Measurements from ENCODE around the gene PTPRT.

Gene PTPRT

DNA sequence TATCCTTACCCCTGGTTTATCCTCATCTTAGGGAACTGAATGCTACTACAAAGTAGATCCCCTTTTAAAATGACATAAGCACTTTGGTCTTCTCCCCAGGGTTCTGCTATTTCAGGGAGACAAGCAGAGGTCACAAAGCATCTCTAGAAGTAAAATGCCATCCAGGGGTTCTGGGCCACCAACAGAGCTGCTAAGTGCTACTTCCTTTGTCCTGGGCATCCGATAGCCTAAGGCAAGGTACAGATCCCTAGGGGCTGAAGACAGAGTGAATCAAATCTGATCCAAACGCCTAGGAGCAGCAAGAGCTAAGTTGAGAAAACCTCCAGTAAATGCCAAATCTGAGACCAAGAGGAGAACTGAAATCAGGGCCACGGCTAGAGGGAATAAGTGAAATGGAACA is 161.2 kb downstream of the PTPRT start:
- no peak overlapping the region for H3K27ac ChIP-seq (ENCODE audit: low read depth, low read length, severe bottlenecking)

DNA sequence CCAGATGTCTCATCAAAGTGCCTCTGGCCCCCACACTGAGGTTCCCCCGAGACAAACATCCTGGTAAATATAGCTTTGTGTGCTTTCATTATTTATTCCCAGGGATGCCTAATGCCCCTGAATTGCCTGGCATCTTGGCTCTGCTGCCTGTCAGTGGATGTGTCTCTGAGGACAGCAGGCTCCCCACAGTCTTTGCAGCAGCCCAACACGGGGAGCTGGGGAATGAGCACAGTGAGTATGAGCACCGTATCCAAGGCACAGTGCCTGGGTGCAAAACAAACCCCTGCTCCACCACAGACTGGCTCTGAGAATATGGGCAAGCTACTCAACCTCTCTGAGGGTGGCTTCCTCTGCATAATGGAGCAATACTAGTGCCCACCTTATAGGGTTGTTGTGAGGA is 165.9 kb downstream of the PTPRT start:
- 29% methylated on average over 3 of the region's 3 CpGs; no CpG with 5 or more reads in 1 of the 2 experiments for WGBS, 2 experiments (ENCODE audit: insufficient coverage in 2 of 2)
- no peaks in the 10 kb centered on the region for H3K9me3 ChIP-seq (ENCODE audit: control insufficient read depth, low read length)
- H3K4me1 ChIP-seq (ENCODE audit: control insufficient read depth, insufficient read depth, low read length, poor library complexity, severe bottlenecking): no peaks in the 10 kb centered on the region
- no peak overlapping the region for H3K27ac ChIP-seq (ENCODE audit: low read depth, low read length, severe bottlenecking)
- H3K4me3 ChIP-seq (ENCODE audit: extremely low read depth, insufficient read depth, low read length, poor library complexity, severe bottlenecking): no peak overlapping the region
- H3K36me3 ChIP-seq (ENCODE audit: control insufficient read depth, insufficient read depth, low read length): no peaks in the 10 kb centered on the region

More for the DNA sequence above, 161.2 kb downstream of the PTPRT start:
- no peak overlapping the region for H3K4me3 ChIP-seq (ENCODE audit: extremely low read depth, insufficient read depth, low read length, poor library complexity, severe bottlenecking)
- no peaks in the 10 kb centered on the region for H3K9me3 ChIP-seq (ENCODE audit: control insufficient read depth, low read length)
- no peaks in the 10 kb centered on the region for H3K4me1 ChIP-seq (ENCODE audit: control insufficient read depth, insufficient read depth, low read length, poor library complexity, severe bottlenecking)
- WGBS, 2 experiments (ENCODE audit: insufficient coverage in 2 of 2): 42 to 46% methylated on average over 3 of the region's 3 CpGs
- H3K36me3 ChIP-seq (ENCODE audit: control insufficient read depth, insufficient read depth, low read length): no peaks in the 10 kb centered on the region

DNA sequence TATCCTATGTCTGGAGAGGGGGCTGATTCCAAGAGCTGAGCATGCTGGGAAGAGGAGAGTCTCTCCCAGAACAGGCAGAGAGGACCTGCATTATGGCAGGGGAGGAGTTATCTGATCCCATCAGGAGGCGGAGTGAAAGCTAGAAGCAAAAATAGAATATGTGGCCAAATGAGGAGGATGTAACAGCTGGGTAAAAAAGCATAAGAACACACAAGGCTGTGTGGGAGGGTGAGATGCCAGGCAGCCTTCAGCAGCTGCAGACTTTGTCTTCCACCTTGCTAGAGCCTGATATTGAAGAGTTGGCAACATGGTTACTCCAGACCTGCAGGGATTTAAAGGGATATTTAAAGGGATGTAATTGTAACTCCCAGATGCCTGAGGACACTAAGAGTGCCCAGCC is 167.1 kb downstream of the PTPRT start:
- no peaks in the 10 kb centered on the region for H3K9me3 ChIP-seq (ENCODE audit: control insufficient read depth, low read length)
- H3K27ac ChIP-seq (ENCODE audit: low read depth, low read length, severe bottlenecking): no peak overlapping the region
- H3K4me3 ChIP-seq (ENCODE audit: extremely low read depth, insufficient read depth, low read length, poor library complexity, severe bottlenecking): no peak overlapping the region
- no peaks in the 10 kb centered on the region for H3K36me3 ChIP-seq (ENCODE audit: control insufficient read depth, insufficient read depth, low read length)
- WGBS, 2 experiments (ENCODE audit: insufficient coverage in 2 of 2): 86 to 92% methylated on average over 1 of the region's 1 CpG
- no peaks in the 10 kb centered on the region for H3K4me1 ChIP-seq (ENCODE audit: control insufficient read depth, insufficient read depth, low read length, poor library complexity, severe bottlenecking)

DNA sequence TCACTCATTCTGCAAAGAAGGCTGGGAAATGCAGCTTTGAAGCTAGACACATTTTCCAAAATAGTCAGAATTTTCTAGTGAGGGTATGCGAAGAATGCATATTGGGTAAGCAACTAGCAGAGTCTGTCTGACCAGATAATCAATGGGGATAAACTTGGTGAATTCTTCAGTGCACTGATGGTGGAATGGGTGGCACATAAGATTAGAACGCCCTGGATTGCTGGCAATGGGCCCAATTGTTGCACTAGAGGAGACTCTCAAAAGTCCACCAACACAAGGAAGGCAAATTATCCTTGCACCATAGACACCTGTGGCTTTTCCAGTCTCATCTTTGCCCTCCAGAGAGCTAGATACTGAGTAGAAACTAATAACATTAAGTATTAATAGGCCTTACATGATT is 167.6 kb downstream of the PTPRT start:
- no peak overlapping the region for H3K4me3 ChIP-seq (ENCODE audit: extremely low read depth, insufficient read depth, low read length, poor library complexity, severe bottlenecking)
- 89 to 95% methylated on average over 1 to 2 of the region's 2 CpGs for WGBS, 2 experiments (ENCODE audit: insufficient coverage in 2 of 2)
- no peaks in the 10 kb centered on the region for H3K4me1 ChIP-seq (ENCODE audit: control insufficient read depth, insufficient read depth, low read length, poor library complexity, severe bottlenecking)
- no peaks in the 10 kb centered on the region for H3K36me3 ChIP-seq (ENCODE audit: control insufficient read depth, insufficient read depth, low read length)
- no peaks in the 10 kb centered on the region for H3K9me3 ChIP-seq (ENCODE audit: control insufficient read depth, low read length)
- H3K27ac ChIP-seq (ENCODE audit: low read depth, low read length, severe bottlenecking): no peak overlapping the region

DNA sequence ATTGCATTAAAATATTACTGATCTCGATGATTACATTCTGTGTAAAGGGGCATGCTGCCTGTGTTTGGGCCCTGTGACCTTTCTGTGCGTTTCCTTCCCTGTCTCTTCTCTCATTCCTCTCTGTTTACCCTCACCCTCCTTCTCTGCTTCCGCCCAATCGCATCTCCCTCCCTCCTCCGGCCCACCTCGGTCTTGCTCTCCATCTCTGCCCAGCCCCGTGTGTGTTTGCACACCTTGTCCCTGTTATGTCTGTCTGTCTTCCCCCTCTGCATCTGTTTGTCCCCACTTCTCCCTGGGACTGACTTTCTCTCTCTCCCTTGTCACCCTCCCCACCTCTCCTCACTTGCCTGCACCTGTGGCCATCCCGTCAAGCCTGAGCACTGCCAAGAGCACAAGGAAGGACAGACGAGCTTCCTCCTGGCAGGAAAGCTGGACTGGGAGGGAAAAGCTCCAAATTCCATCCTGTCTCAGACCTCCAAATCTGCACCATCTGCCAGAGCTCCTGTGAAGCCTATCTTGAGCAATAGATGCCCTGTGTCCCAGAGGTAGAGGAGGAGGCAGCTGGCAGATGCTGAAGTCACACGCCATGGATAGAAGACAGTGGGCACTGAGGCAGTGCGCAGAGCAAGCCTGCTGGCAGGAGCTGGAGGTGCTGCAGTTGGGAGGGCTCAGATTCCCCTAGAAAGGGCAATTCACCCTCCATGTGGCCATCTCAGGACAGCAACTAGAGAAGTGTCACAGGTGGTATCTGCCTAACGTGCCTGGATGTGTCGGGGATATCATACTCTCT is 172.3 kb downstream of the PTPRT start:
- H3K27ac ChIP-seq (ENCODE audit: low read depth, low read length, severe bottlenecking): no peak overlapping the region
- no peaks in the 10 kb centered on the region for H3K9me3 ChIP-seq (ENCODE audit: control insufficient read depth, low read length)
- no peaks in the 10 kb centered on the region for H3K4me1 ChIP-seq (ENCODE audit: control insufficient read depth, insufficient read depth, low read length, poor library complexity, severe bottlenecking)
- H3K36me3 ChIP-seq (ENCODE audit: control insufficient read depth, insufficient read depth, low read length): no peaks in the 10 kb centered on the region
- WGBS, 2 experiments (ENCODE audit: insufficient coverage in 2 of 2): 82 to 83% methylated on average over 10 to 11 of the region's 13 CpGs
- no peak overlapping the region for H3K4me3 ChIP-seq (ENCODE audit: extremely low read depth, insufficient read depth, low read length, poor library complexity, severe bottlenecking)

DNA sequence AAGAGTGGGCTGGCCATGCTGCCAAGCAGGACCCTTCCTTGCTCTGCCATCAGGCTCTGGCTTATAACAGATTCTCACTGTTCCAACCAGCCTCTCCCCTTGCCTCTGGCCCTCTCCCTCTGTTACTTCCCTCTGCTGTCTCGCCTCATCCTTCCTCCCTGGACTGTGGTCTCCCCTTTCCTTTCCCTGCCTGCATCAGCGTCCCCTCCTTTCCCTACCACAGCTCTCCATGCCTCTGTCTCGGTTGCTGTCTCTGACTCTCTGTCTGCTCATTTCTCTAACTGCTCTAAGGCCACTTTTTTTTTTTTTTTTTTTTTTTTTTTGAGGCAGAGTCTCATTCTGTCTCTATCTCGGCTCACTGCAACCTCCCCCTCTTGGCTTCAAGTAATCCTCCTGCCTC is 173.4 kb downstream of the PTPRT start:
- H3K9me3 ChIP-seq (ENCODE audit: control insufficient read depth, low read length): no peaks in the 10 kb centered on the region
- WGBS, 2 experiments (ENCODE audit: insufficient coverage in 2 of 2): 82 to 84% methylated on average over 2 to 3 of the region's 4 CpGs
- no peaks in the 10 kb centered on the region for H3K36me3 ChIP-seq (ENCODE audit: control insufficient read depth, insufficient read depth, low read length)
- no peak overlapping the region for H3K4me3 ChIP-seq (ENCODE audit: extremely low read depth, insufficient read depth, low read length, poor library complexity, severe bottlenecking)
- no peaks in the 10 kb centered on the region for H3K4me1 ChIP-seq (ENCODE audit: control insufficient read depth, insufficient read depth, low read length, poor library complexity, severe bottlenecking)
- H3K27ac ChIP-seq (ENCODE audit: low read depth, low read length, severe bottlenecking): no peak overlapping the region

DNA sequence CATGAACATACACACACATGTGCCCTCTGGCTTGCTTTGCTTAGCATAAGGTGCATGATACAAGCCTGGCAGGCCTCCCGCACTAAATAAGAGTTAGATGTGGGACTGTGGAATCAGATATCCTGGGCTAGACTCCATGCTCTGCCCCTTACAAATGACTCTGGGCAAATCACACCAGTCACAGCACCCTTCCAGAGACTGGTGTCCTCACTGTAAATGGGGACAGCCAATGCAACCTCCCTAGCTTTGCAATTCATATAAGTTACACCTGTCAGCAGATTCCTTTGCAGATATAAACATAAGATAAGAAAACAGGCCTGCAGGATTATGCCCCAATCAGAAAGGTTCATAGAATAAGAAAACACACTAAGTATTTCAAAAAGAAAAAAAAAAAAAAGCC is 174.1 kb downstream of the PTPRT start:
- Histone ChIP-seq H3K4me3 (ENCODE audit: extremely low read depth, insufficient read depth, low read length, poor library complexity, severe bottlenecking) (no peak overlapping the region), H3K36me3 (ENCODE audit: control insufficient read depth, insufficient read depth, low read length) (no peaks in the 10 kb centered on the region), H3K27ac (ENCODE audit: low read depth, low read length, severe bottlenecking) (no peak overlapping the region), H3K9me3 (ENCODE audit: control insufficient read depth, low read length) (no peaks in the 10 kb centered on the region), H3K4me1 (ENCODE audit: control insufficient read depth, insufficient read depth, low read length, poor library complexity, severe bottlenecking) (no peaks in the 10 kb centered on the region)
- WGBS, 2 experiments (ENCODE audit: insufficient coverage in 2 of 2): no CpG with 5 or more reads among the region's 1 CpG

DNA sequence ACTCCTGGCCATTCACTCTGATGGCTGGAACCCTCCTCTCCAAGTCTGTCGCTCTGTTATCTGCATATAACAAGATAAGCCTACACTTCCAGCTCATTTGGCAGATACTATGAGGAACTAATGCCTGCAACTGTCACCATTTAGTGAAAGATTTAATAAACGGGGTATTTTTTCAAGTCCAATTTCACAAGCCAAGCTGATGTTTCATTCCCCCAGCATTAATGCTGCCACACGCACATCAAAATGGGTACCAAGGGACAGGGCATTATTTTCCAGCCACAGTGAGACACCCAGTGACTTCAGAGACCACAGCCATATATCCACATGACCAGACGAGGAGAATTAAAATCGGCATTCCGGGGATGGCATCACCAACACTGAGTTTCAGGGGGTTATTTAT is 175.5 kb downstream of the PTPRT start:
- Histone ChIP-seq H3K4me1 (ENCODE audit: control insufficient read depth, insufficient read depth, low read length, poor library complexity, severe bottlenecking) (no peaks in the 10 kb centered on the region), H3K27ac (ENCODE audit: low read depth, low read length, severe bottlenecking) (no peak overlapping the region), H3K4me3 (ENCODE audit: extremely low read depth, insufficient read depth, low read length, poor library complexity, severe bottlenecking) (no peak overlapping the region), H3K9me3 (ENCODE audit: control insufficient read depth, low read length) (no peaks in the 10 kb centered on the region), H3K36me3 (ENCODE audit: control insufficient read depth, insufficient read depth, low read length) (no peaks in the 10 kb centered on the region)
- WGBS, 2 experiments (ENCODE audit: insufficient coverage in 2 of 2): 60 to 77% methylated on average over 1 to 3 of the region's 6 CpGs

DNA sequence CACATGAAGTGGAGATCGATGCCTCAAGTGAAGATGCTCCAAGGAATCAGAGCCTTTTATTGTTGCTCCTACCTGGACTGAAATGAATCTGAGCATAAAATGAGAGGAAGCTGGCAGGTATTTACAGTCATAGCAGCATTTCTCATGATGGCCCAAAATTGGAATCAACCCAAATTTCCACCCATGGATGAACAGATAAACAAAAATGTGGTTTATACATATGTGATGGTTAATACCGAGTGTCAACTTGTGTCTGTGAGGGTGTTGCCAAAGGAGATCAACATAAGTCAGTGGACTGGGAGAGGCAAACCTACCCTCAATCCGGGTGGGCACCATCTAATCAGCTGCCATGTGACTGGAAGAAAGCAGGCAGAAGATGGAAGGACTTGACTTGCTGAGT is 178.2 kb downstream of the PTPRT start:
- no peak overlapping the region for H3K27ac ChIP-seq (ENCODE audit: low read depth, low read length, severe bottlenecking)
- no peaks in the 10 kb centered on the region for H3K4me1 ChIP-seq (ENCODE audit: control insufficient read depth, insufficient read depth, low read length, poor library complexity, severe bottlenecking)
- H3K9me3 ChIP-seq (ENCODE audit: control insufficient read depth, low read length): no peaks in the 10 kb centered on the region
- no peaks in the 10 kb centered on the region for H3K36me3 ChIP-seq (ENCODE audit: control insufficient read depth, insufficient read depth, low read length)
- no peak overlapping the region for H3K4me3 ChIP-seq (ENCODE audit: extremely low read depth, insufficient read depth, low read length, poor library complexity, severe bottlenecking)
- WGBS, 2 experiments (ENCODE audit: insufficient coverage in 2 of 2): 73 to 80% methylated on average over 2 of the region's 3 CpGs

DNA sequence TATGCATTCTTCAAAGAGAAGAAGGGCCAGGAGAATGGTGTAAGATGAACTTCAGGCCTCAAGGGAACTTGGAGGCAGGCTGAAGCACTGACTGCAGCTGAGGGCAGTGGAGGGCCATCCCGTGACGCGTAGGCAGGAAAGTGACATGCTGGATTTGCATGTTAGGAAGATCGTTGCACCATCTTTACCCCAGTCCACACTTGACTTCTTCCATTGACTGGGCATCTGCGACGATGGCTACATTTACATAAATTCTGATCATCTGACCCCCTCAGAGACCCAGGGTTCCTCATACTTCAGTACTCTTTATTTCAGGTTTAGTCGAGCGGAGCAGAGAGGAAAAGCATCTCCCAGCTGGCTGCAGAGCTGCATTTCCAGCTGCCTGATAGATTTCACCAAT is 180.2 kb downstream of the PTPRT start:
- H3K36me3 ChIP-seq (ENCODE audit: control insufficient read depth, insufficient read depth, low read length): no peaks in the 10 kb centered on the region
- no peak overlapping the region for H3K27ac ChIP-seq (ENCODE audit: low read depth, low read length, severe bottlenecking)
- 89 to 100% methylated on average over 8 of the region's 8 CpGs for WGBS, 2 experiments (ENCODE audit: insufficient coverage in 2 of 2)

DNA sequence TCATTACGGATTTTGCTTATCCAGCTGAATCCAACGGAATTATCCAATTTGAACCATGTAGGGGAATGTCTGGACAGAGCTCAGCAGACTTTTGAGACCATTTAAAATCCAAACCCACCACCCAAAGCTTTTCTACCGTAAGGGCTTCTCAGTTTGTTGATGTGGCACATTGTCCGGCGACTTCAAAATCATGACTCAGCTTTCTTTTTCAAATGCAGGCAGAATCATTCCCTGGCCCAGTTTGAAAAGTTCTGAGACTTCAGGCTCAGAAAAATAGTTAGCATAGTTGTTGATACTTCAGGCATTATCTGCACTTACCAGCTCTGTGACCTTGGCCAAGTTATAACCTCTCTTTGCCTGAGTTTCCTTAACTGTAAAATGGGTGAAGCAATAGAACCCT is 182.2 kb downstream of the PTPRT start:
- Histone ChIP-seq H3K4me3 (ENCODE audit: extremely low read depth, insufficient read depth, low read length, poor library complexity, severe bottlenecking) (no peak overlapping the region), H3K36me3 (ENCODE audit: control insufficient read depth, insufficient read depth, low read length) (no peaks in the 10 kb centered on the region)
- WGBS, 2 experiments (ENCODE audit: insufficient coverage in 2 of 2): 84 to 89% methylated on average over 3 to 5 of the region's 5 CpGs

More for the DNA sequence above, 180.2 kb downstream of the PTPRT start:
- Histone ChIP-seq H3K4me3 (ENCODE audit: extremely low read depth, insufficient read depth, low read length, poor library complexity, severe bottlenecking) (no peak overlapping the region), H3K9me3 (ENCODE audit: control insufficient read depth, low read length) (no peaks in the 10 kb centered on the region), H3K4me1 (ENCODE audit: control insufficient read depth, insufficient read depth, low read length, poor library complexity, severe bottlenecking) (no peaks in the 10 kb centered on the region)

More for the DNA sequence above, 182.2 kb downstream of the PTPRT start:
- no peak overlapping the region for H3K27ac ChIP-seq (ENCODE audit: low read depth, low read length, severe bottlenecking)
- no peaks in the 10 kb centered on the region for H3K9me3 ChIP-seq (ENCODE audit: control insufficient read depth, low read length)
- H3K4me1 ChIP-seq (ENCODE audit: control insufficient read depth, insufficient read depth, low read length, poor library complexity, severe bottlenecking): no peaks in the 10 kb centered on the region
